ENCODE data around the gene MIPOL1.

DNA sequence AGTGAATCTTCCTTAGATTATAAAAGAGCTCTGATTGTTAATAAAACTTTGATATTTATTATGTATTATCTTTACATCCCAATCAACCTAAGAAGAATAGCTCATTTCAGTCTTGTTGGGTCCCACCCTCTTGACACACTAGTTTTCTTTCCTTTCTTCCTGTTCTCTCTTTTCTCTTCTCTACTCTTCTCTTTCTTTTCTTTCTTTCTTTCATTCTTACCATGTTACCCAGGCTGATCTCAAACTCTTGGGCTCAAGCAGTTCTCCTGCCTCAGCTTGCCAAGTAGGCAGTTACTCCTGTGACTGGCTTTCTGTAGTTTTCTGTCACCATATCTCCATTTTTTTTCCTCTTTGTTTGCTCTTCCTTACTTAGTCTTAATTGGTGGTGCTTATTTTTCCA lies 177.8 kb downstream of the MIPOL1 start:
- TF ChIP-seq, protein P1, sequence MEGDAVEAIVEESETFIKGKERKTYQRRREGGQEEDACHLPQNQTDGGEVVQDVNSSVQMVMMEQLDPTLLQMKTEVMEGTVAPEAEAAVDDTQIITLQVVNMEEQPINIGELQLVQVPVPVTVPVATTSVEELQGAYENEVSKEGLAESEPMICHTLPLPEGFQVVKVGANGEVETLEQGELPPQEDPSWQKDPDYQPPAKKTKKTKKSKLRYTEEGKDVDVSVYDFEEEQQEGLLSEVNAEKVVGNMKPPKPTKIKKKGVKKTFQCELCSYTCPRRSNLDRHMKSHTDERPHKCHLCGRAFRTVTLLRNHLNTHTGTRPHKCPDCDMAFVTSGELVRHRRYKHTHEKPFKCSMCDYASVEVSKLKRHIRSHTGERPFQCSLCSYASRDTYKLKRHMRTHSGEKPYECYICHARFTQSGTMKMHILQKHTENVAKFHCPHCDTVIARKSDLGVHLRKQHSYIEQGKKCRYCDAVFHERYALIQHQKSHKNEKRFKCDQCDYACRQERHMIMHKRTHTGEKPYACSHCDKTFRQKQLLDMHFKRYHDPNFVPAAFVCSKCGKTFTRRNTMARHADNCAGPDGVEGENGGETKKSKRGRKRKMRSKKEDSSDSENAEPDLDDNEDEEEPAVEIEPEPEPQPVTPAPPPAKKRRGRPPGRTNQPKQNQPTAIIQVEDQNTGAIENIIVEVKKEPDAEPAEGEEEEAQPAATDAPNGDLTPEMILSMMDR (IDR thresholded peaks at IDR 0.05): no peak
- no peak for TF ChIP-seq POLR2A (IDR thresholded peaks at IDR 0.05)
